Suprapubic skin (tissue), 4 donors: ENCODE results near the gene CLMN. TPM values are rescaled to one million over a fixed set of nuclear protein-coding genes. Genes with fewer than 3 reads are reported as not detected.
A peak's percentile ranks its signal among the peaks of the same experiment; 100 is the strongest.

Experiments
- DNase-seq, 2 donors: peaks; one replicate each; pipeline ENCODE4 v3.0.0-alpha.2; 2019; ENCODE audit warnings: low spot score in 2 of 2
- H3K27ac ChIP-seq: fragments of 200-600 bp; sonication (generic); one replicate; pipeline ENCODE4 v1.5.1; 2019
- H3K27me3 ChIP-seq: fragments of 200-600 bp; sonication (generic); one replicate; pipeline ENCODE4 v1.5.1; 2019
- H3K36me3 ChIP-seq: fragments of 200-600 bp; sonication (generic); one replicate; pipeline ENCODE4 v1.5.1; 2019
- H3K4me1 ChIP-seq: fragments of 200-600 bp; sonication (generic); one replicate; pipeline ENCODE4 v1.5.1; 2019
- H3K4me3 ChIP-seq: fragments of 200-600 bp; sonication (generic); one replicate; pipeline ENCODE4 v1.5.1; 2019; ENCODE audit warnings: mild to moderate bottlenecking
- H3K9me3 ChIP-seq: fragments of 200-600 bp; sonication (generic); one replicate; pipeline ENCODE4 v1.5.1; 2019
- CTCF ChIP-seq, 2 donors: fragments of 200-600 bp in 1 of 2; fragments of 450-650 bp in 1 of 2; sonication (generic) in 1 of 2; IDR thresholded peaks; one replicate each; pipeline ENCODE4 v1.5.1; 2016 to 2019; ENCODE audit warnings: antibody characterized with exemption in 2 of 2, mild to moderate bottlenecking in 1 of 2, moderate library complexity in 1 of 2
- EP300 ChIP-seq: sonication (generic); formaldehyde crosslinking; IDR thresholded peaks from one replicate; pipeline ENCODE4 v1.6.1; 2017; ENCODE audit warnings: antibody characterized with exemption
- POLR2A ChIP-seq, 2 donors: fragments of 450-650 bp; IDR thresholded peaks; one replicate each; pipeline ENCODE4 v1.6.1; 2017; ENCODE audit warnings: antibody characterized with exemption in 2 of 2, mild to moderate bottlenecking in 2 of 2, moderate library complexity in 2 of 2
- POLR2AphosphoS5 ChIP-seq, 3 donors: sonication (generic); formaldehyde crosslinking; IDR thresholded peaks; one replicate each; pipeline ENCODE4 v1.6.1; 2017; ENCODE audit warnings: antibody characterized with exemption in 3 of 3
- WGBS: methylation state at CpG from one replicate; pipeline ENCODE4 v1.1.5; 2018; 5-methylcytosine and 5-hydroxymethylcytosine counted together
- total RNA-seq, 4 donors: library from RNA; depleted of rRNA; stranded (reverse); fragments of >200 nt; gene quantifications; one replicate each; pipeline ENCODE4 v1.1.0, GENCODE V29; 2016

CLMN gene
- total RNA-seq, 4 donors from 2014 or later: 5.0 to 25.7 (median 7.0) TPM

- Histone ChIP-seq H3K27me3 (peaks cover 3% of the 10 kb centered on the region), H3K27ac (no peak overlapping the region), H3K4me1 (no peaks in the 10 kb centered on the region), H3K36me3 (no peaks in the 10 kb centered on the region), H3K4me3 (no peak overlapping the region), H3K9me3 (no peaks in the 10 kb centered on the region)
- DNase-seq: peak in 1 of 2 donors; percentile 40
- WGBS: 91% methylated on average over 8 of the region's 10 CpGs
- TF ChIP-seq CTCF (IDR thresholded peaks at IDR 0.05) (no peak), EP300 (no peak), POLR2AphosphoS5 (IDR thresholded peaks at IDR 0.05) (no peak), POLR2A (IDR thresholded peaks at IDR 0.05) (no peak)
These were observed 28.8 kb upstream of the CLMN start for GRCh38 chr14:95348395-95349080.

DNA sequence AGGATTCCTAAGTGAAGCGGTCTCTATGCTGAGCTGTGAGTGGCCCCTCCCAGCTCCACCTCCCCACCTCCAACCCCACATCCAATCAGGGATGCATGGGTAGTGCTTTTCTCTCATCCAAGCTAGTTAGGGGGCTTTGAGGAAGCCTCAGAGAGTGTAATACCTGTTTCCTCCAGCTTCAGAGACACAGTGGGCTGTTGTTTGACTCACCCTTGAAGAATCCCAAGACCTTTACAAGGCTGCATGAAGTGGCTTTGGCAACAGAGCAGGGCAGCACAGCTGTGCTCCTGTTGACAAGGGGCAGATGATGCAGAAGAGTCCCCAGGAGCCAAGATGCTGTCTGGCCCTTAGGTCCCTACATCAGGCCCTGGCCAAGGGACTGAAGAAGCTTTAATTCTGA lies 27.1 kb upstream of the CLMN start:
- no peak for TF ChIP-seq CTCF (IDR thresholded peaks at IDR 0.05)
- DNase-seq: peak in 1 of 2 donors; percentile 37
- Histone ChIP-seq H3K27ac (no peak overlapping the region), H3K4me3 (no peak overlapping the region), H3K27me3 (no peaks in the 10 kb centered on the region), H3K4me1 (no peaks in the 10 kb centered on the region), H3K9me3 (no peaks in the 10 kb centered on the region), H3K36me3 (no peaks in the 10 kb centered on the region)
- WGBS: 100% methylated on average over 1 of the region's 1 CpG

DNA sequence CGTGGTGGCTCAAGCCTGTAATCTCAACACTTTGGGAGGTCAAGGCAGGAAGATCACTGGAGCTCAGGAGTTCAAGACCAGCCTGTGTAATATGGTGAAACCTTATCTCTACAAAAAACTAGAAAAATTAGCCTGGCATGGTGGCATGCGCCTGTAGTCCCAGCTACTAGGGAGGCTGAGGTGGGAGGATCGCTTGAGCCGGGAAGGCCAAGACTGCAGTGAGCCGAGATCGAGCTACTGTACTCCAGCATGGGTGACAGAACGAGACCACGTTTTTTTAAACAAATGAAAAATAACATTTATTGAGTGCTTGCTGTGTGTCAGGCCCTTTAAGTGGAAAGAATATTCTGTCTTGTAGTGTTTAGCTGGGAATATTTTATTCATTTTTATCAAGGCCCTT lies 26.6 kb upstream of the CLMN start:
- peak in 1 of 2 donors; percentile 28 for DNase-seq
- H3K9me3 ChIP-seq: no peaks in the 10 kb centered on the region
- 92% methylated on average over 8 of the region's 8 CpGs for WGBS
- no peak overlapping the region for H3K4me3 ChIP-seq
- no peaks in the 10 kb centered on the region for H3K27me3 ChIP-seq
- no peak for TF ChIP-seq POLR2AphosphoS5 (IDR thresholded peaks at IDR 0.05)
- TF ChIP-seq EP300: no peak
- no peak for TF ChIP-seq POLR2A (IDR thresholded peaks at IDR 0.05)
- no peak for TF ChIP-seq CTCF (IDR thresholded peaks at IDR 0.05)
- H3K36me3 ChIP-seq: no peaks in the 10 kb centered on the region
- H3K4me1 ChIP-seq: no peaks in the 10 kb centered on the region
- no peak overlapping the region for H3K27ac ChIP-seq

- H3K4me1 ChIP-seq: peaks cover 8% of the 10 kb centered on the region
- DNase-seq: peak in 1 of 2 donors; percentile 12
- H3K27ac ChIP-seq: no peak overlapping the region
- H3K27me3 ChIP-seq: no peaks in the 10 kb centered on the region
- H3K36me3 ChIP-seq: no peaks in the 10 kb centered on the region
- H3K4me3 ChIP-seq: no peak overlapping the region
- no peaks in the 10 kb centered on the region for H3K9me3 ChIP-seq
- WGBS: 84% methylated on average over 5 of the region's 5 CpGs
- no peak for TF ChIP-seq POLR2A (IDR thresholded peaks at IDR 0.05)
- TF ChIP-seq EP300: no peak
- TF ChIP-seq POLR2AphosphoS5 (IDR thresholded peaks at IDR 0.05): no peak
- no peak for TF ChIP-seq CTCF (IDR thresholded peaks at IDR 0.05)
These were observed 25.3 kb upstream of the CLMN start for GRCh38 chr14:95345032-95345431.

DNA sequence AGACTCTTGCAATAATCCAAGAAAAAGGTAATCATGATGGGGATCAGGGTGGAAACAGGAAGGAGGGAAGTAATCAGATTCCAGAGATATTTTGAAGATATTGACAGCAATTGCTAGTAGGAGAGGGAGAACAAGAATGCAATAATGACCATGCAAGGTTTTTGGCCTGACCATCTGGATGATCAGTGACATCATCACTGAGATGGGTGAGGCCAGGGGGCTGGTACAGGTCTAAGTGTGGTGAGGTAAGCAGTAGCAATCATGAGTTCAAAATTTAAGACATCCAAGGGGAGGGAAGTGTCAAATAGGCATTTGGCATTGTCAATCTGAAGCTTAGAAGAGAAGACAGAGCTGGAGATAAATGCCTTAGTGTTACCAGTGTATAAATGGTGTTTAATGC lies 24.8 kb upstream of the CLMN start:
- H3K27me3 ChIP-seq: no peaks in the 10 kb centered on the region
- no peak for DNase-seq
- no peak overlapping the region for H3K4me3 ChIP-seq
- TF ChIP-seq POLR2AphosphoS5 (IDR thresholded peaks at IDR 0.05) (no peak), CTCF (IDR thresholded peaks at IDR 0.05) (no peak), EP300 (no peak), POLR2A (IDR thresholded peaks at IDR 0.05) (no peak)
- H3K36me3 ChIP-seq: no peaks in the 10 kb centered on the region
- peaks cover 10% of the 10 kb centered on the region for H3K4me1 ChIP-seq
- no peaks in the 10 kb centered on the region for H3K9me3 ChIP-seq
- H3K27ac ChIP-seq: no peak overlapping the region
